NCI-H1048 (cell line): ENCODE data around the gene C1QTNF8.

Experiments
- DNase-seq: peaks from one replicate; lab custom pipeline; 2025; lab: John Stamatoyannopoulos, UW

The C1QTNF8 gene

GRCh38 chr16:1108299-1109252, 12.5 kb upstream of the C1QTNF8 start:
- no peak for DNase-seq

- no peak for DNase-seq
Observed at GRCh38 chr16:1107731-1108130, 11.7 kb upstream of the C1QTNF8 start.

GRCh38 chr16:1107141-1107540, 11.1 kb upstream of the C1QTNF8 start:
- DNase-seq, result no peak

GRCh38 chr16:1106659-1107058, 10.6 kb upstream of the C1QTNF8 start:
- no peak for DNase-seq

- DNase-seq, result no peak
Observed at GRCh38 chr16:1105888-1106620, 10.0 kb upstream of the C1QTNF8 start.

GRCh38 chr16:1103636-1103980, 7.6 kb upstream of the C1QTNF8 start:
- no peak for DNase-seq

- DNase-seq, result no peak
Observed at GRCh38 chr16:1102921-1103635, 7.0 kb upstream of the C1QTNF8 start.

- DNase-seq, result no peak
Observed at GRCh38 chr16:1102333-1102700, 6.3 kb upstream of the C1QTNF8 start.

- no peak for DNase-seq
Observed at GRCh38 chr16:1101573-1102332, 5.7 kb upstream of the C1QTNF8 start.

GRCh38 chr16:1101133-1101532, 5.1 kb upstream of the C1QTNF8 start:
- DNase-seq, result no peak

- DNase-seq, result no peak
Observed at GRCh38 chr16:1100084-1100800, 4.2 kb upstream of the C1QTNF8 start.

GRCh38 chr16:1099189-1100083, 3.4 kb upstream of the C1QTNF8 start:
- DNase-seq, result no peak

- no peak for DNase-seq
Observed at GRCh38 chr16:1098266-1098991, 2.4 kb upstream of the C1QTNF8 start.

GRCh38 chr16:1097800-1098199, 1.8 kb upstream of the C1QTNF8 start:
- DNase-seq, result no peak

- DNase-seq, result no peak
Observed at GRCh38 chr16:1097156-1097555, 1.1 kb upstream of the C1QTNF8 start.

GRCh38 chr16:1095450-1096168, 435 bp downstream of the C1QTNF8 start:
- no peak for DNase-seq

GRCh38 chr16:1094601-1095449, 1.2 kb downstream of the C1QTNF8 start:
- no peak for DNase-seq

- no peak for DNase-seq
Observed at GRCh38 chr16:1094124-1094479, 1.9 kb downstream of the C1QTNF8 start.
